Activated T-cell treated with anti-CD3 and anti-CD28 coated beads for 1 hour (primary cell): ENCODE data around the gene CCDC192.

Experiments used
- DNase-seq: peaks from one replicate; pipeline ENCODE4 v3.0.0-alpha.2; 2020; ENCODE audit warnings: low read depth

The CCDC192 gene

GRCh38 chr5:127985811-127986325 lies 282.7 kb downstream of the CCDC192 start:
- DNase-seq: no peak

GRCh38 chr5:127987354-127988145 lies 284.4 kb downstream of the CCDC192 start:
- DNase-seq: no peak

- DNase-seq: no peak
These were observed 285.1 kb downstream of the CCDC192 start for GRCh38 chr5:127988146-127988760.
